22Rv1 (cell line): Measurements from ENCODE around the gene FANCI.

Source experiments
- H3K27ac ChIP-seq: fragments of 450-650 bp; 2 replicates; pipeline ENCODE4 v1.5.1; 2017
- CTCF ChIP-seq: fragments of 450-650 bp; IDR thresholded peaks from 2 replicates; pipeline ENCODE4 v1.5.1; 2017; ENCODE audit warnings: mild to moderate bottlenecking
- ZFX ChIP-seq: fragments of 450-650 bp; IDR thresholded peaks from 2 replicates; pipeline ENCODE4 v1.6.1; 2017; ENCODE audit warnings: antibody characterized with exemption, borderline replicate concordance

Gene FANCI

GRCh38 chr15:89363133-89363532 lies 119.4 kb downstream of the FANCI start:
- no peak for TF ChIP-seq ZFX
- TF ChIP-seq CTCF: no peak
- H3K27ac ChIP-seq: no peak overlapping the region

DNA sequence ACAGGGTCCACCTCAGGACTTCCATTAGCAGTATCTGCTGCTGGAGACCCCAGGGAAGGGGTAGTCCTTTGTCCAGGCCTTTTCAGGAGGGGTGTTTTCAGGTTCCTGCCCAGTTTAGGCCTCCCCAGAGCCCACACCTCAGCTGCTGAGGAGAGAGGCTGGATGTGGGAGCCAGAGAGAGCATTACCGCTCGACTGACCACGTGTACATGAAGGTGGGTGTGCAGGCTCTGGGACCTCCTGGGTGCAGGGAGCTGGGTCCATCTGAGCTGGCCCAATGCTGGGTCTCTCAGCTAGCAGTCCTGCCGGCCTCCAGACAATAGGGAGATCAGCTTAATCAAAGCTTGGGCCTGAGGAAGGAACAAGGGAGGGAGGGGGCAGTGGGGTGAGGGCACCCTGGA lies 120.0 kb downstream of the FANCI start:
- no peak overlapping the region for H3K27ac ChIP-seq
- TF ChIP-seq ZFX (no peak), CTCF (no peak)

DNA sequence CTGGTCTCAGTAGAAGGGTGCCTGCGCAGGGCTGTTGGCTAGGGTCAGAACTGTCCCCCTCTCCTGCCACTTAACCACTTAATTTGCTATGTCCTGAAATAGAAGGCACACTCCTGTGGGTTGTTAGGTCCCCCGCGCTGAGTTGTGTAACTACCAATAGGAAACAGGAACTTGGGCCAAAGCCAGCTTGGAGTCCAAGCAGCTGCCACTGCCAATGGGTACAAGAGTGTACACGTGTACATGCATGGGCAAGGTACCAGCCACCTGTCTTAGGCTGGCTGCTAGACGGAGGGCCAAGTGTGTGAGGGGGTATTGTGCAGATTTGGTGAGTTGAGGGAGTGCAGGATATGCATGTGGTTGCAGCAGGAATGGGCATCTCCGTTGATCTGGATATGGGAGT lies 120.6 kb downstream of the FANCI start:
- no peak overlapping the region for H3K27ac ChIP-seq
- TF ChIP-seq CTCF: no peak
- no peak for TF ChIP-seq ZFX

- H3K27ac ChIP-seq: no peak overlapping the region
These were observed 121.1 kb downstream of the FANCI start for GRCh38 chr15:89364741-89365450.

GRCh38 chr15:89365462-89366065 lies 121.8 kb downstream of the FANCI start:
- no peak overlapping the region for H3K27ac ChIP-seq
- TF ChIP-seq CTCF: no peak
- no peak for TF ChIP-seq ZFX

More at GRCh38 chr15:89364741-89365450, 121.1 kb downstream of the FANCI start:
- TF ChIP-seq ZFX: no peak
- no peak for TF ChIP-seq CTCF
